WTC11 (cell line): ENCODE data around the gene FLRT3. TPM values are rescaled to one million over a fixed set of nuclear protein-coding genes. Genes with fewer than 3 reads are reported as not detected.

Source experiments
- ATAC-seq: fragments of 200-7000 bp; cut with Tn5 transposase; 2 replicates; pipeline ENCODE4 v1.10.0; 2021; ENCODE audit warnings: mild to moderate bottlenecking, moderate library complexity
- CTCF ChIA-PET: fragments of 300-600 bp; sonication (Branson Sonifier 250); formaldehyde crosslinking; loops from one replicate; lab custom pipeline; 2021; ENCODE audit warnings: antibody characterized with exemption; lab: Charles Lee
- POLR2A ChIA-PET: fragments of 350-600 bp; sonication (Branson Sonifier 250); formaldehyde crosslinking; loops from one replicate; lab custom pipeline; 2021; ENCODE audit warnings: antibody characterized with exemption; lab: Charles Lee
- DNase-seq: peaks from one replicate; pipeline ENCODE4 v3.0.0; 2021; ENCODE audit warnings: low spot score
- H3K27ac Mint-ChIP-seq: 2 replicates; pipeline ENCODE4 v1.8.0; 2021; ENCODE audit warnings: mixed read lengths
- H3K27me3 Mint-ChIP-seq: 2 replicates; pipeline ENCODE4 v1.8.0; 2021; ENCODE audit warnings: low read depth, mild to moderate bottlenecking, moderate library complexity, mixed read lengths
- H3K36me3 Mint-ChIP-seq: 2 replicates; pipeline ENCODE4 v1.8.0; 2021; ENCODE audit warnings: mixed read lengths
- H3K4me1 Mint-ChIP-seq: 2 replicates; pipeline ENCODE4 v1.8.0; 2022; ENCODE audit warnings: mixed read lengths
- H3K4me3 Mint-ChIP-seq: 2 replicates; pipeline ENCODE4 v1.8.0; 2021; ENCODE audit warnings: mild to moderate bottlenecking, moderate library complexity, mixed read lengths
- H3K9me3 Mint-ChIP-seq: 2 replicates; pipeline ENCODE4 v1.8.0; 2021; ENCODE audit warnings: mixed read lengths
- ATF1 ChIP-seq: sonication (generic); formaldehyde crosslinking; IDR thresholded peaks from 2 replicates; pipeline ENCODE4 v1.8.1; 2023; ENCODE audit warnings: mild to moderate bottlenecking, moderate library complexity, missing genetic modification reagents
- CREB1 ChIP-seq: sonication (generic); formaldehyde crosslinking; IDR thresholded peaks from 2 replicates; pipeline ENCODE4 v1.8.0; 2023; ENCODE audit warnings: mild to moderate bottlenecking, missing genetic modification reagents
- ETV6 ChIP-seq: sonication (generic); formaldehyde crosslinking; IDR thresholded peaks from 2 replicates; pipeline ENCODE4 v1.8.1; 2022; ENCODE audit warnings: mild to moderate bottlenecking, missing genetic modification reagents
- FOXK1 ChIP-seq: sonication (generic); formaldehyde crosslinking; IDR thresholded peaks from 2 replicates; pipeline ENCODE4 v1.8.0; 2022; ENCODE audit warnings: mild to moderate bottlenecking, moderate library complexity, missing genetic modification reagents
- HMGA2 ChIP-seq: fragments of 250-450 bp; sonication (Bioruptor Pico); IDR thresholded peaks from 2 replicates; pipeline ENCODE4 v1.4.0; 2021; ENCODE audit warnings: mild to moderate bottlenecking, moderate library complexity
- JUN ChIP-seq: sonication (generic); formaldehyde crosslinking; IDR thresholded peaks from 2 replicates; pipeline ENCODE4 v1.8.0; 2023; ENCODE audit warnings: mild to moderate bottlenecking, missing genetic modification reagents
- NFE2L1 ChIP-seq: sonication (generic); formaldehyde crosslinking; IDR thresholded peaks from 2 replicates; pipeline ENCODE4 v1.8.1; 2023; ENCODE audit warnings: missing genetic modification reagents
- OVOL2 ChIP-seq: fragments of 250-450 bp; sonication (Bioruptor Pico); IDR thresholded peaks from 2 replicates; pipeline ENCODE4 v1.9.0; 2021; ENCODE audit warnings: mild to moderate bottlenecking, borderline replicate concordance
- TCF7 ChIP-seq: sonication (generic); formaldehyde crosslinking; IDR thresholded peaks from 2 replicates; pipeline ENCODE4 v1.8.0; 2022; ENCODE audit warnings: mild to moderate bottlenecking, low read depth, missing genetic modification reagents, moderate library complexity
- ZNF232 ChIP-seq: sonication (generic); formaldehyde crosslinking; IDR thresholded peaks from 2 replicates; pipeline ENCODE4 v1.8.0; 2022; ENCODE audit warnings: mild to moderate bottlenecking, missing genetic modification reagents
- ZNF263 ChIP-seq: sonication (generic); formaldehyde crosslinking; IDR thresholded peaks from 2 replicates; pipeline ENCODE4 v1.8.1; 2022; ENCODE audit warnings: low read depth, mild to moderate bottlenecking, moderate library complexity, missing genetic modification reagents
- total RNA-seq: library from RNA; stranded (reverse); gene quantifications from 3 replicates; pipeline ENCODE4 v1.2.3, GENCODE V29; 2021
- TF ChIP-seq, protein P1 (sequence below): sonication (generic); formaldehyde crosslinking; IDR thresholded peaks from 2 replicates; pipeline ENCODE4 v1.8.1; 2022; ENCODE audit warnings: mild to moderate bottlenecking, moderate library complexity, missing genetic modification reagents
- TF ChIP-seq, protein P2 (sequence below): sonication (generic); formaldehyde crosslinking; IDR thresholded peaks from 2 replicates; pipeline ENCODE4 v1.8.1; 2023; ENCODE audit warnings: mild to moderate bottlenecking, missing genetic modification reagents, borderline replicate concordance
- TF ChIP-seq, protein P3 (sequence below): fragments of 250-450 bp; sonication (Bioruptor Pico); IDR thresholded peaks from 2 replicates; pipeline ENCODE4 v1.9.0; 2021; ENCODE audit warnings: moderate library complexity, mild to moderate bottlenecking, inconsistent platforms, borderline replicate concordance
- TF ChIP-seq, protein P4 (sequence below): sonication (generic); formaldehyde crosslinking; IDR thresholded peaks from 2 replicates; pipeline ENCODE4 v1.8.1; 2023; ENCODE audit warnings: mild to moderate bottlenecking, moderate library complexity, missing genetic modification reagents
- TF ChIP-seq, protein P5 (sequence below): sonication (generic); formaldehyde crosslinking; IDR thresholded peaks from 2 replicates; pipeline ENCODE4 v1.8.0; 2022; ENCODE audit warnings: missing genetic modification reagents
- TF ChIP-seq, protein P6 (sequence below): sonication (generic); formaldehyde crosslinking; conservative IDR thresholded peaks from 2 replicates; pipeline ENCODE4 v1.8.1; 2023; ENCODE audit warnings: mild to moderate bottlenecking, low read depth, missing genetic modification reagents, moderate library complexity

FLRT3 gene
- total RNA-seq, 1 experiment from 2014 or later = 0.79 TPM

DNA sequence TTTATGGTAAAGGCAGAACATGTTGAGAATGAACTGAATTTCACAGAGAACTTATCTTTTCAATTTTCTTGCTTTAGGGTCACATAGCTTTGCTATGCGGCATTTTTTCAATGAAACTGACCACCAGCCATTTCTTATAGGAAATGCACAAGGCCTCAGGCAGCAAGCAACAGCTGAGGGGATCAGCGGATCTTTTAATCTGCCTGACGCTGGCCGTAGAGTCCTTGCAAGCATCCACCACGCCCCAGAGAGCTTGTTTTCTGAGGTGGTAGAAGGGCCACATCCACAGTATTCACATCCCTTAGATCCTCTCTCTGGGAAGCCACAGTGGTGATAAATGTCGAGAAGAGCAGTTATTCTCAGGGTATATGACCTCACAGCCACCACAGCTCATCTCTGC is 34.3 kb downstream of the FLRT3 start:
- POLR2A ChIA-PET = no interaction called here
- CTCF ChIA-PET = no interaction called here

More for the DNA sequence above, 34.3 kb downstream of the FLRT3 start:
- no peaks in the 10 kb centered on the region for H3K36me3 Mint-ChIP-seq
- H3K4me3 Mint-ChIP-seq = no peak overlapping the region
- H3K4me1 Mint-ChIP-seq = peaks cover 13% of the 10 kb centered on the region
- H3K27ac Mint-ChIP-seq = no peak overlapping the region
- no peaks in the 10 kb centered on the region for H3K27me3 Mint-ChIP-seq
- ATAC-seq = no peak
- DNase-seq = no peak
- TF ChIP-seq ETV6 (CRISPR knock-in tag) (no peak), ZNF232 (no peak), FOXK1 (CRISPR knock-in tag) (no peak), JUN (CRISPR knock-in tag) (no peak), NFE2L1 (no peak), ZNF263 (CRISPR knock-in tag) (no peak), OVOL2 (CRISPR knock-in tag) (no peak), HMGA2 (CRISPR knock-in tag) (no peak), ATF1 (no peak), CREB1 (CRISPR knock-in tag) (no peak), TCF7 (CRISPR knock-in tag) (no peak)
- TF ChIP-seq, protein P1, sequence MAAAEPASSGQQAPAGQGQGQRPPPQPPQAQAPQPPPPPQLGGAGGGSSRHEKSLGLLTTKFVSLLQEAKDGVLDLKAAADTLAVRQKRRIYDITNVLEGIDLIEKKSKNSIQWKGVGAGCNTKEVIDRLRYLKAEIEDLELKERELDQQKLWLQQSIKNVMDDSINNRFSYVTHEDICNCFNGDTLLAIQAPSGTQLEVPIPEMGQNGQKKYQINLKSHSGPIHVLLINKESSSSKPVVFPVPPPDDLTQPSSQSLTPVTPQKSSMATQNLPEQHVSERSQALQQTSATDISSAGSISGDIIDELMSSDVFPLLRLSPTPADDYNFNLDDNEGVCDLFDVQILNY (CRISPR knock-in tag) = no peak
- TF ChIP-seq, protein P2, sequence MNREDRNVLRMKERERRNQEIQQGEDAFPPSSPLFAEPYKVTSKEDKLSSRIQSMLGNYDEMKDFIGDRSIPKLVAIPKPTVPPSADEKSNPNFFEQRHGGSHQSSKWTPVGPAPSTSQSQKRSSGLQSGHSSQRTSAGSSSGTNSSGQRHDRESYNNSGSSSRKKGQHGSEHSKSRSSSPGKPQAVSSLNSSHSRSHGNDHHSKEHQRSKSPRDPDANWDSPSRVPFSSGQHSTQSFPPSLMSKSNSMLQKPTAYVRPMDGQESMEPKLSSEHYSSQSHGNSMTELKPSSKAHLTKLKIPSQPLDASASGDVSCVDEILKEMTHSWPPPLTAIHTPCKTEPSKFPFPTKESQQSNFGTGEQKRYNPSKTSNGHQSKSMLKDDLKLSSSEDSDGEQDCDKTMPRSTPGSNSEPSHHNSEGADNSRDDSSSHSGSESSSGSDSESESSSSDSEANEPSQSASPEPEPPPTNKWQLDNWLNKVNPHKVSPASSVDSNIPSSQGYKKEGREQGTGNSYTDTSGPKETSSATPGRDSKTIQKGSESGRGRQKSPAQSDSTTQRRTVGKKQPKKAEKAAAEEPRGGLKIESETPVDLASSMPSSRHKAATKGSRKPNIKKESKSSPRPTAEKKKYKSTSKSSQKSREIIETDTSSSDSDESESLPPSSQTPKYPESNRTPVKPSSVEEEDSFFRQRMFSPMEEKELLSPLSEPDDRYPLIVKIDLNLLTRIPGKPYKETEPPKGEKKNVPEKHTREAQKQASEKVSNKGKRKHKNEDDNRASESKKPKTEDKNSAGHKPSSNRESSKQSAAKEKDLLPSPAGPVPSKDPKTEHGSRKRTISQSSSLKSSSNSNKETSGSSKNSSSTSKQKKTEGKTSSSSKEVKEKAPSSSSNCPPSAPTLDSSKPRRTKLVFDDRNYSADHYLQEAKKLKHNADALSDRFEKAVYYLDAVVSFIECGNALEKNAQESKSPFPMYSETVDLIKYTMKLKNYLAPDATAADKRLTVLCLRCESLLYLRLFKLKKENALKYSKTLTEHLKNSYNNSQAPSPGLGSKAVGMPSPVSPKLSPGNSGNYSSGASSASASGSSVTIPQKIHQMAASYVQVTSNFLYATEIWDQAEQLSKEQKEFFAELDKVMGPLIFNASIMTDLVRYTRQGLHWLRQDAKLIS (CRISPR knock-in tag) = no peak
- TF ChIP-seq, protein P3, sequence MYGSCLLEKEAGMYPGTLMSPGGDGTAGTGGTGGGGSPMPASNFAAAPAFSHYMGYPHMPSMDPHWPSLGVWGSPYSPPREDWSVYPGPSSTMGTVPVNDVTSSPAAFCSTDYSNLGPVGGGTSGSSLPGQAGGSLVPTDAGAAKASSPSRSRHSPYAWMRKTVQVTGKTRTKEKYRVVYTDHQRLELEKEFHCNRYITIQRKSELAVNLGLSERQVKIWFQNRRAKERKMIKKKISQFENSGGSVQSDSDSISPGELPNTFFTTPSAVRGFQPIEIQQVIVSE (CRISPR knock-in tag) = no peak
- TF ChIP-seq, protein P4, sequence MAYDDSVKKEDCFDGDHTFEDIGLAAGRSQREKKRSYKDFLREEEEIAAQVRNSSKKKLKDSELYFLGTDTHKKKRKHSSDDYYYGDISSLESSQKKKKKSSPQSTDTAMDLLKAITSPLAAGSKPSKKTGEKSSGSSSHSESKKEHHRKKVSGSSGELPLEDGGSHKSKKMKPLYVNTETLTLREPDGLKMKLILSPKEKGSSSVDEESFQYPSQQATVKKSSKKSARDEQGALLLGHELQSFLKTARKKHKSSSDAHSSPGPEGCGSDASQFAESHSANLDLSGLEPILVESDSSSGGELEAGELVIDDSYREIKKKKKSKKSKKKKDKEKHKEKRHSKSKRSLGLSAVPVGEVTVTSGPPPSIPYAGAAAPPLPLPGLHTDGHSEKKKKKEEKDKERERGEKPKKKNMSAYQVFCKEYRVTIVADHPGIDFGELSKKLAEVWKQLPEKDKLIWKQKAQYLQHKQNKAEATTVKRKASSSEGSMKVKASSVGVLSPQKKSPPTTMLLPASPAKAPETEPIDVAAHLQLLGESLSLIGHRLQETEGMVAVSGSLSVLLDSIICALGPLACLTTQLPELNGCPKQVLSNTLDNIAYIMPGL (CRISPR knock-in tag) = no peak
- TF ChIP-seq, protein P5, sequence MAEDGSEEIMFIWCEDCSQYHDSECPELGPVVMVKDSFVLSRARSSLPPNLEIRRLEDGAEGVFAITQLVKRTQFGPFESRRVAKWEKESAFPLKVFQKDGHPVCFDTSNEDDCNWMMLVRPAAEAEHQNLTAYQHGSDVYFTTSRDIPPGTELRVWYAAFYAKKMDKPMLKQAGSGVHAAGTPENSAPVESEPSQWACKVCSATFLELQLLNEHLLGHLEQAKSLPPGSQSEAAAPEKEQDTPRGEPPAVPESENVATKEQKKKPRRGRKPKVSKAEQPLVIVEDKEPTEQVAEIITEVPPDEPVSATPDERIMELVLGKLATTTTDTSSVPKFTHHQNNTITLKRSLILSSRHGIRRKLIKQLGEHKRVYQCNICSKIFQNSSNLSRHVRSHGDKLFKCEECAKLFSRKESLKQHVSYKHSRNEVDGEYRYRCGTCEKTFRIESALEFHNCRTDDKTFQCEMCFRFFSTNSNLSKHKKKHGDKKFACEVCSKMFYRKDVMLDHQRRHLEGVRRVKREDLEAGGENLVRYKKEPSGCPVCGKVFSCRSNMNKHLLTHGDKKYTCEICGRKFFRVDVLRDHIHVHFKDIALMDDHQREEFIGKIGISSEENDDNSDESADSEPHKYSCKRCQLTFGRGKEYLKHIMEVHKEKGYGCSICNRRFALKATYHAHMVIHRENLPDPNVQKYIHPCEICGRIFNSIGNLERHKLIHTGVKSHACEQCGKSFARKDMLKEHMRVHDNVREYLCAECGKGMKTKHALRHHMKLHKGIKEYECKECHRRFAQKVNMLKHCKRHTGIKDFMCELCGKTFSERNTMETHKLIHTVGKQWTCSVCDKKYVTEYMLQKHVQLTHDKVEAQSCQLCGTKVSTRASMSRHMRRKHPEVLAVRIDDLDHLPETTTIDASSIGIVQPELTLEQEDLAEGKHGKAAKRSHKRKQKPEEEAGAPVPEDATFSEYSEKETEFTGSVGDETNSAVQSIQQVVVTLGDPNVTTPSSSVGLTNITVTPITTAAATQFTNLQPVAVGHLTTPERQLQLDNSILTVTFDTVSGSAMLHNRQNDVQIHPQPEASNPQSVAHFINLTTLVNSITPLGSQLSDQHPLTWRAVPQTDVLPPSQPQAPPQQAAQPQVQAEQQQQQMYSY (CRISPR knock-in tag) = no peak
- TF ChIP-seq, protein P6, sequence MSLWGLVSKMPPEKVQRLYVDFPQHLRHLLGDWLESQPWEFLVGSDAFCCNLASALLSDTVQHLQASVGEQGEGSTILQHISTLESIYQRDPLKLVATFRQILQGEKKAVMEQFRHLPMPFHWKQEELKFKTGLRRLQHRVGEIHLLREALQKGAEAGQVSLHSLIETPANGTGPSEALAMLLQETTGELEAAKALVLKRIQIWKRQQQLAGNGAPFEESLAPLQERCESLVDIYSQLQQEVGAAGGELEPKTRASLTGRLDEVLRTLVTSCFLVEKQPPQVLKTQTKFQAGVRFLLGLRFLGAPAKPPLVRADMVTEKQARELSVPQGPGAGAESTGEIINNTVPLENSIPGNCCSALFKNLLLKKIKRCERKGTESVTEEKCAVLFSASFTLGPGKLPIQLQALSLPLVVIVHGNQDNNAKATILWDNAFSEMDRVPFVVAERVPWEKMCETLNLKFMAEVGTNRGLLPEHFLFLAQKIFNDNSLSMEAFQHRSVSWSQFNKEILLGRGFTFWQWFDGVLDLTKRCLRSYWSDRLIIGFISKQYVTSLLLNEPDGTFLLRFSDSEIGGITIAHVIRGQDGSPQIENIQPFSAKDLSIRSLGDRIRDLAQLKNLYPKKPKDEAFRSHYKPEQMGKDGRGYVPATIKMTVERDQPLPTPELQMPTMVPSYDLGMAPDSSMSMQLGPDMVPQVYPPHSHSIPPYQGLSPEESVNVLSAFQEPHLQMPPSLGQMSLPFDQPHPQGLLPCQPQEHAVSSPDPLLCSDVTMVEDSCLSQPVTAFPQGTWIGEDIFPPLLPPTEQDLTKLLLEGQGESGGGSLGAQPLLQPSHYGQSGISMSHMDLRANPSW (CRISPR knock-in tag) = no peak
- no peaks in the 10 kb centered on the region for H3K9me3 Mint-ChIP-seq
